ENCODE measurements around the gene CELSR1.

Gene CELSR1

DNA sequence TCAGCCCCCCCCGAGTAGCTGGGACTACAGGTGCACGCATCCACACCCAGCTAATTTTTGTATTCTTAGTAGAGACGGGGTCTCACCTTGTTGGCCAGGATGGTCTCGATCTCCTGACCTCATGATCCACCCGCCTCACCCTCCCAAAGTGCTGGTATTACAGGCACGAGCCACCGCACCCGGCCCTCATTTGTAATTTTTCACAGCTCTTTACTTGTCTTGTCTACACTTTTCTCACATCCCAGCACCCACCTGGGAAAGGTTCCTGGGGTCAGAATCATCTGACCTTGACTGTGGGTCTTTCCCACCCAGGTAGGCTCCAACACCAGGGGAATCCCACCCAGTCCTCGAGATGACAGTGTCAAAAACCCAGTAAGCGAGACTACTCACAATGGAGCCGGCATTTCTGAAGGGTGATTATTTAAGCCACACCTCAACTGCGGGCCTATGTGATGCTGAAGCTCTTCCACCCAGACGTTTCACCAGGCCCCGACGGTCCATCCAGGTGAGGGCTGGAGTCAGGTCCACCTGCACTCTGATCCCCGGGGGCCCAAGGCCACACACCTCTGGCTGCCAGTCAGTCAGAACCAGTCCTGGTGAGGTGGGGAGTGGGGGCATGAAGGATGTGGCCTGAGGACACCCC lies 23.4 kb downstream of the CELSR1 start:
- H3K4me3 ChIP-seq (ENCODE audit: low read depth, low read length): no peak overlapping the region
- in situ Hi-C loops (cut with HindIII; ENCODE audit: low sequenced_read_pairs): no loop called here
- DNase-seq (ENCODE audit: low read depth): no peak
- TF ChIP-seq, protein P1, sequence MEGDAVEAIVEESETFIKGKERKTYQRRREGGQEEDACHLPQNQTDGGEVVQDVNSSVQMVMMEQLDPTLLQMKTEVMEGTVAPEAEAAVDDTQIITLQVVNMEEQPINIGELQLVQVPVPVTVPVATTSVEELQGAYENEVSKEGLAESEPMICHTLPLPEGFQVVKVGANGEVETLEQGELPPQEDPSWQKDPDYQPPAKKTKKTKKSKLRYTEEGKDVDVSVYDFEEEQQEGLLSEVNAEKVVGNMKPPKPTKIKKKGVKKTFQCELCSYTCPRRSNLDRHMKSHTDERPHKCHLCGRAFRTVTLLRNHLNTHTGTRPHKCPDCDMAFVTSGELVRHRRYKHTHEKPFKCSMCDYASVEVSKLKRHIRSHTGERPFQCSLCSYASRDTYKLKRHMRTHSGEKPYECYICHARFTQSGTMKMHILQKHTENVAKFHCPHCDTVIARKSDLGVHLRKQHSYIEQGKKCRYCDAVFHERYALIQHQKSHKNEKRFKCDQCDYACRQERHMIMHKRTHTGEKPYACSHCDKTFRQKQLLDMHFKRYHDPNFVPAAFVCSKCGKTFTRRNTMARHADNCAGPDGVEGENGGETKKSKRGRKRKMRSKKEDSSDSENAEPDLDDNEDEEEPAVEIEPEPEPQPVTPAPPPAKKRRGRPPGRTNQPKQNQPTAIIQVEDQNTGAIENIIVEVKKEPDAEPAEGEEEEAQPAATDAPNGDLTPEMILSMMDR (IDR thresholded peaks at IDR 0.05; ENCODE audit: low read depth, low read length, missing control alignments): no peak

DNA sequence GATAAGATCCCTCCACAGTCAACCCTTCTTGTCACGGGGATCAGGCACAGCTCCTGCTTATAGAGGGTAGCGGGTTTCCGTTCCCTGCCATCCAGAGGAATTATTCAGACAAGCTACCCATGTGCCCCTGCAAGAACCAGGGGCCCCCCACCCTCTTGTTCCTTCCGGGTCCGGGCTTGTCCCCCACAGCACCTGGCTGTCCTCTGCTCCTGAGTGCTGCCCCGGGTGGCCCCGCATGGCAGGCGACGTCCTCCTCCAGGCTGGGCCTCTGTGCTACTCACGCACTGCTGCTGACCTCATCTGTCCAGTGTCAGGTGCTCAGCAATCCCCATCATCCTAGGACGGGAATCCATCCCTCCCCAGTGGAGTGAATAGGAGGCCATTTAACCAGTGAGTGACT lies 24.7 kb downstream of the CELSR1 start:
- TF ChIP-seq, protein P1 (IDR thresholded peaks at IDR 0.05; ENCODE audit: low read depth, low read length, missing control alignments): no peak
- no peak for DNase-seq (ENCODE audit: low read depth)
- no peak overlapping the region for H3K4me3 ChIP-seq (ENCODE audit: low read depth, low read length)
- in situ Hi-C loops (cut with HindIII; ENCODE audit: low sequenced_read_pairs): no loop called here

DNA sequence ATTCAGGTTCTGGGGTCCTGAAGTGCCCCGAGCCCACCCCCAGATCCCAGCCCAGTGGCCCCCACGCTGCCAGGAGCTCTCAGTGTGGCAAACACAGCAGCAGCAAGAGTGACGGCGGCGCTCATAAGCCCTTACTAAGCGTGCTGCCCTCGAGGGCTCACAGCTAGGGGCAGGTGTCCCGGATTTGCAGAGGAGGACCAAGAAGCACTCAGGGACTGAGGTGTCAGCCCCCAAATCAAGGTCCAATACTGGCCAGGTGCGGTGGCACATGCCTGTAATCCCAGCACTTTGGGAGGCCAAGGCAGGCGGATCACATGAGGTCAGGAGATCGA lies 25.4 kb downstream of the CELSR1 start:
- no peak for DNase-seq (ENCODE audit: low read depth)
- H3K4me3 ChIP-seq (ENCODE audit: low read depth, low read length): no peak overlapping the region
- TF ChIP-seq, protein P1 (IDR thresholded peaks at IDR 0.05; ENCODE audit: low read depth, low read length, missing control alignments): no peak
- in situ Hi-C loops (cut with HindIII; ENCODE audit: low sequenced_read_pairs): no loop called here

DNA sequence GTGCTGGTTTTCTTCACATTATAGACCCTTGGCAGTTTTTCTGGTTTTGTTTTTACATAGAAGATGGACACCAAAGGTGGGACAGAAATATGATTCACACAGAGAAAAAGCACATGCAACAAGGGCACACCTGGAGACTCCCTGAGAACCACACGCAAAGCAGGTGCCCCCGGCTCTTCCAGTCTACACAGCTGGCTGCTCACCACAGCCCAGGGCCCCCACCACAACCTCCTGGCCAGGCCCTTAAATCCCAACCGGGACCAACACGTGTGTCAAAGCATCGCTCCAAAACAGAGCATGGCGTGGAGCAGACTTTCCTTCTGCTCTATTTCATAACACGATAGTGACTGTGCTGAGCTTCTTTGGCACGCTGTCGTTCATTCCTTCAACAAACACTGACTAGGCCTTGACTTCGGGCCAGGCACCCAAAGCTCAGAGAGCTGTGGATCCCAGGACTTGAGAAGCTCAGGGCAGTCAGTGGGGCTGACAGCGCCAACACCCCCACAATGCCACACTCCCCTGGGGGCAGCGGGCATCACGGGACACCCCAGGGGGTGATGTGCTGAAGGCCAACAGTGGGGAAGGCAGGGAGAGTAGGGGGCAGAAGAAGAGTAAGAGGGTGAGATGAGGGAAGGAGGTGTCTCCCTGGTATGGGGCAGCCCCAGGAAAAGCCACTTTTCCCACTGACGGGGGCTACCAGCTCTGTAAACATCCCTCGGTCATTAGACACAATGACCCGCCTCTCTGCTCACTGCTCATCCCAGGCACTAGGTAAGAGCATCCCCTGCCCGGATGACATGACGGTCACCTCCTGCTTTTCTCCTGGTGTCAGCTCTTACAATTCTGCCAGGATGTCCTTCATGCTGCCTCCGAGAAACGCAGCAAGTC lies 26.0 kb downstream of the CELSR1 start:
- TF ChIP-seq, protein P1 (IDR thresholded peaks at IDR 0.05; ENCODE audit: low read depth, low read length, missing control alignments): no peak
- no peak overlapping the region for H3K4me3 ChIP-seq (ENCODE audit: low read depth, low read length)
- no peak for DNase-seq (ENCODE audit: low read depth)
- in situ Hi-C loops (cut with HindIII; ENCODE audit: low sequenced_read_pairs): no loop called here

DNA sequence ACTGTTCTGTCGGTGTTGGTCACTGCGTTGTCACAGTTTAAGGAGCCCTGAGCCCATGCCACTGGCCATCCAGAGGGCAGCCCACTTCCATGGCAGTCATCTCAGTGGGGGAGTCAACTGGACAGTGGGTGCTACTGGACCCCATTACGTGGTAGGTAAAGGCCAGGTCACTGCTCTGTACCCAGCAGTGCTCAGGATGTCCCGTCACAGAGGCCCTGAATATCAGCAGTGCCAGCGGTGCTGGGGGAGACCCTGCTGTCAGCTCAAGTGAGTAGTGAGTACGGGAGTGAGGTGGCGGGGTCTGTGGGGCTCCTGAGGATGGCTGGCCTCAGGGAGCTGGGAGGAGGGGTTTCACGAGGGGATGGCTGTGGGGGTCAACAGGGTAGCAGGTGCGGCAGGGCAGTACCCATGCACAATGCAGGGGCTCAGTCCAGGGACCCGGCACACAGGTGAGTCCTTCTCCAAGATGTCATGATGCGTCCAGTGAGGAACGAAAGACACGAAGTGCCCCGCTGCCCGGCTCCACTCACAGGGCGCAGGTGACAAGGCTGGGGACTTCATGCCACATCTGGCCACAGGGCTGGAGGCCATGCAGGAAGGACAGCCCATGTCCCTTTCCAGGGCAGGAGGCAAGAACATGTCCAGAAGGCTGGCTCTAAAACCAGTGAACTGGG lies 27.9 kb downstream of the CELSR1 start:
- TF ChIP-seq, protein P1 (IDR thresholded peaks at IDR 0.05; ENCODE audit: low read depth, low read length, missing control alignments): no peak
- in situ Hi-C loops (cut with HindIII; ENCODE audit: low sequenced_read_pairs): no loop called here
- no peak overlapping the region for H3K4me3 ChIP-seq (ENCODE audit: low read depth, low read length)
- no peak for DNase-seq (ENCODE audit: low read depth)

DNA sequence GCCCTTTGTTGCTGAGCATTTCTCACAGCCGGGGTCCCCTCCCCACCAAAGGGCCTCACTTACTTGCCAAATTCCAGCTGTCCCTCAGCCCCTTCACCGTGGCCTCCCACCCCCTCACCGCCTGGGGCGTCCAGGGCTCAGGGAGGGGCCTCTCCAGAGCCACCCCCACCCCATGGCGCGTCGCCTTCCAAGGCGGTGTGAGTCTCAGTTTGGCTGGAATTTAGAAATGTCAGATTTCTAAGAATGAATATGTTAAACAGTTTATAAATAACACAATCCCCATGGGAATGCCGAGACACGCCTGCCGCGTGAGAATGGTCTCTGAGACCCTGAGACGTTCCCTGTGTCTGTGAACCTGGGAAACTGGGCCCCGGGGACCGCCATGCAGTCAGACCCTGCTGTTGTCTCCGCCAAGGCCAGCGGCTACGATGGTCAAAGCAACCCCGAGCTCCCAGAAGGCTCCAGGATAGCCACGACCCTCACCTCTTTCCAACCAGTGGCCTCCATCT lies 28.9 kb downstream of the CELSR1 start:
- DNase-seq (ENCODE audit: low read depth): no peak
- TF ChIP-seq, protein P1 (IDR thresholded peaks at IDR 0.05; ENCODE audit: low read depth, low read length, missing control alignments): no peak
- in situ Hi-C loops (cut with HindIII; ENCODE audit: low sequenced_read_pairs): no loop called here
- no peak overlapping the region for H3K4me3 ChIP-seq (ENCODE audit: low read depth, low read length)
